ENCODE results near the gene SPOCK2. TPM values are rescaled to one million over a fixed set of nuclear protein-coding genes. Genes with fewer than 3 reads are reported as not detected.

The SPOCK2 gene
- total RNA-seq, 1 donor from 2014 or later, result 3.2 TPM

GRCh38 chr10:72019085-72019876 is 69.1 kb downstream of the SPOCK2 start:
- TF ChIP-seq EZH2phosphoT487 (IDR thresholded peaks at IDR 0.05) (no peak), EZH2 (IDR thresholded peaks at IDR 0.05) (no peak), CTCF (IDR thresholded peaks at IDR 0.05) (no peak)
- Mint-ChIP-seq H3K4me1 (peaks cover 22% of the 10 kb centered on the region), H3K36me3 (no peaks in the 10 kb centered on the region), H3K9me3 (no peaks in the 10 kb centered on the region), H3K4me3 (no peak overlapping the region), H3K27ac (no peak overlapping the region), H3K27me3 (ENCODE audit: insufficient read depth, low read depth) (peaks cover 7% of the 10 kb centered on the region)
- Histone ChIP-seq H3K4me1 (peaks cover 17% of the 10 kb centered on the region), H3K27ac (no peak overlapping the region), H3K79me2 (ENCODE audit: low read depth) (no peaks in the 10 kb centered on the region), H3K9me3 (ENCODE audit: low read depth) (no peaks in the 10 kb centered on the region), H3F3A (ENCODE audit: low read depth) (no peaks in the 10 kb centered on the region), H3K36me3 (no peaks in the 10 kb centered on the region), H3K27me3 (no peaks in the 10 kb centered on the region), H4K20me1 (ENCODE audit: low read depth) (no peaks in the 10 kb centered on the region), H3K9ac (no peak overlapping the region), H3K4me2 (no peak overlapping the region), H2AFZ (replicated peaks) (no peak overlapping the region), H3K4me3 (no peak overlapping the region)
- DNase-seq (ENCODE audit: low spot score), result no peak

GRCh38 chr10:72016608-72017300 is 71.6 kb downstream of the SPOCK2 start:
- Histone ChIP-seq H3F3A (ENCODE audit: low read depth) (no peaks in the 10 kb centered on the region), H3K27ac (no peak overlapping the region), H3K27me3 (no peaks in the 10 kb centered on the region), H3K4me2 (no peak overlapping the region), H2AFZ (replicated peaks) (no peak overlapping the region), H3K9me3 (ENCODE audit: low read depth) (no peaks in the 10 kb centered on the region), H3K36me3 (no peaks in the 10 kb centered on the region), H3K79me2 (ENCODE audit: low read depth) (no peaks in the 10 kb centered on the region), H3K4me1 (peaks cover 21% of the 10 kb centered on the region), H3K9ac (no peak overlapping the region), H3K4me3 (no peak overlapping the region), H4K20me1 (ENCODE audit: low read depth) (no peaks in the 10 kb centered on the region)
- Mint-ChIP-seq H3K27me3 (ENCODE audit: insufficient read depth, low read depth) (peaks cover 7% of the 10 kb centered on the region), H3K27ac (no peak overlapping the region), H3K4me1 (peaks cover 32% of the 10 kb centered on the region), H3K4me3 (no peak overlapping the region), H3K9me3 (no peaks in the 10 kb centered on the region), H3K36me3 (no peaks in the 10 kb centered on the region)
- no peak for DNase-seq (ENCODE audit: low spot score)
- TF ChIP-seq EZH2 (IDR thresholded peaks at IDR 0.05), result no peak
- TF ChIP-seq EZH2phosphoT487 (IDR thresholded peaks at IDR 0.05), result no peak
- TF ChIP-seq CTCF (IDR thresholded peaks at IDR 0.05), result no peak

- Histone ChIP-seq H3K4me2 (no peak overlapping the region), H3K9me3 (ENCODE audit: low read depth) (no peaks in the 10 kb centered on the region), H3K36me3 (no peaks in the 10 kb centered on the region), H4K20me1 (ENCODE audit: low read depth) (no peaks in the 10 kb centered on the region), H3K79me2 (ENCODE audit: low read depth) (no peaks in the 10 kb centered on the region), H3F3A (ENCODE audit: low read depth) (no peaks in the 10 kb centered on the region), H3K9ac (no peak overlapping the region), H3K4me3 (no peak overlapping the region), H3K4me1 (peaks cover 17% of the 10 kb centered on the region), H3K27ac (no peak overlapping the region), H2AFZ (replicated peaks) (no peak overlapping the region), H3K27me3 (no peaks in the 10 kb centered on the region)
- Mint-ChIP-seq H3K27me3 (ENCODE audit: insufficient read depth, low read depth) (peaks cover 7% of the 10 kb centered on the region), H3K36me3 (no peaks in the 10 kb centered on the region), H3K27ac (no peak overlapping the region), H3K4me1 (peaks cover 37% of the 10 kb centered on the region), H3K4me3 (no peak overlapping the region), H3K9me3 (no peaks in the 10 kb centered on the region)
- DNase-seq (ENCODE audit: low spot score), result no peak
- TF ChIP-seq EZH2 (IDR thresholded peaks at IDR 0.05) (no peak), CTCF (IDR thresholded peaks at IDR 0.05) (no peak), EZH2phosphoT487 (IDR thresholded peaks at IDR 0.05) (no peak)
These were observed 72.5 kb downstream of the SPOCK2 start for GRCh38 chr10:72015841-72016240.

Data from neural progenitor cell (in vitro differentiated cells).